Measurements from ENCODE around the gene ETV6.

DNA sequence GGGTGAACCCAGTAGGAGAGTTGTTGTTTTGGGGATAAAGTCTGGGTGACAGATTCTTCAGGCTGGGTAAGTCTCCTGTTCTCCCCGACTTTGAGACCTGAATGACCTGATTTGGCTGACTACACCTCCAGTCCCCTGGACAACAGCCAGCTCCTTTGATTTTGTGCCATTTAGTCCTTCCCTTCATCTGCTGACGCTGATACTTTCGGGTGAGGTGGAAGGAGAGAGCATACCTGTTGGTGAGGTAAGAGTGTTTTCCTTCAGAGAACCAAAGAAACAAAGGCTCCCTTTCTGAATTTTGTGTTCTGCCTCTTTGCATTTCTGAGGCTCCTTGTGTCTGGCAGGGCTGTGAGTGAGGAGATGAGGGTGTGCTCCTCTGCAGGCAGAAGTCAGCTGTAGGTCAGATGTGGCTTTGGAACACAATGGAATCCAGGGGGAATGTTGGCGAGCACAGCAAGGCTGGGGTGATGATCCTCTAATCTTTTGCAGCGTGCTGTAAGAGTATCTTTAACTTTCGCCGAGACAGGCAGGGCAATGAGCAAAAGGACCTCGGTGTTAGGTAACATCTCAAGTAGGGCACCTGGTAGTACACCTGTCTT, 12.1 kb downstream of the ETV6 start:
- TF ChIP-seq, protein P1, sequence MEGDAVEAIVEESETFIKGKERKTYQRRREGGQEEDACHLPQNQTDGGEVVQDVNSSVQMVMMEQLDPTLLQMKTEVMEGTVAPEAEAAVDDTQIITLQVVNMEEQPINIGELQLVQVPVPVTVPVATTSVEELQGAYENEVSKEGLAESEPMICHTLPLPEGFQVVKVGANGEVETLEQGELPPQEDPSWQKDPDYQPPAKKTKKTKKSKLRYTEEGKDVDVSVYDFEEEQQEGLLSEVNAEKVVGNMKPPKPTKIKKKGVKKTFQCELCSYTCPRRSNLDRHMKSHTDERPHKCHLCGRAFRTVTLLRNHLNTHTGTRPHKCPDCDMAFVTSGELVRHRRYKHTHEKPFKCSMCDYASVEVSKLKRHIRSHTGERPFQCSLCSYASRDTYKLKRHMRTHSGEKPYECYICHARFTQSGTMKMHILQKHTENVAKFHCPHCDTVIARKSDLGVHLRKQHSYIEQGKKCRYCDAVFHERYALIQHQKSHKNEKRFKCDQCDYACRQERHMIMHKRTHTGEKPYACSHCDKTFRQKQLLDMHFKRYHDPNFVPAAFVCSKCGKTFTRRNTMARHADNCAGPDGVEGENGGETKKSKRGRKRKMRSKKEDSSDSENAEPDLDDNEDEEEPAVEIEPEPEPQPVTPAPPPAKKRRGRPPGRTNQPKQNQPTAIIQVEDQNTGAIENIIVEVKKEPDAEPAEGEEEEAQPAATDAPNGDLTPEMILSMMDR (IDR thresholded peaks at IDR 0.05): no peak
- no peak for TF ChIP-seq POLR2A (IDR thresholded peaks at IDR 0.05)
